Astrocyte of the hippocampus (primary cell): Measurements from ENCODE around the gene COL4A4.

Source experiments
- DNase-seq: peaks from one replicate; pipeline ENCODE4 v3.0.0; 2011; ENCODE audit warnings: low read depth, low spot score

The COL4A4 gene

GRCh38 chr2:227030789-227031188 lies 133.2 kb downstream of the COL4A4 start:
- no peak for DNase-seq

GRCh38 chr2:227029426-227030105 lies 134.4 kb downstream of the COL4A4 start:
- no peak for DNase-seq

- DNase-seq, result no peak
Measured at GRCh38 chr2:227025510-227025909, 138.5 kb downstream of the COL4A4 start.

- DNase-seq, result no peak
Measured at GRCh38 chr2:227022608-227023007, 141.4 kb downstream of the COL4A4 start.

GRCh38 chr2:227020416-227020815 lies 143.6 kb downstream of the COL4A4 start:
- DNase-seq, result no peak

GRCh38 chr2:227016894-227017293 lies 147.1 kb downstream of the COL4A4 start:
- DNase-seq, result no peak

GRCh38 chr2:227013881-227014280 lies 150.1 kb downstream of the COL4A4 start:
- no peak for DNase-seq

GRCh38 chr2:227013330-227013729 lies 150.7 kb downstream of the COL4A4 start:
- DNase-seq, result no peak

- peak; percentile 35 for DNase-seq
Measured at GRCh38 chr2:227010433-227010832, 153.6 kb downstream of the COL4A4 start.

GRCh38 chr2:227007940-227008339 lies 156.1 kb downstream of the COL4A4 start:
- no peak for DNase-seq

- DNase-seq, result no peak
Measured at GRCh38 chr2:227007148-227007547, 156.9 kb downstream of the COL4A4 start.

GRCh38 chr2:227006189-227006897 lies 157.7 kb downstream of the COL4A4 start:
- DNase-seq, result no peak

- no peak for DNase-seq
Measured at GRCh38 chr2:227004482-227004881, 159.5 kb downstream of the COL4A4 start.

GRCh38 chr2:227000123-227000522 lies 163.9 kb downstream of the COL4A4 start:
- DNase-seq, result no peak

- DNase-seq, result no peak
Measured at GRCh38 chr2:226999661-227000060, 164.3 kb downstream of the COL4A4 start.

- DNase-seq, result peak; percentile 56
Measured at GRCh38 chr2:226995625-226996041, 168.4 kb downstream of the COL4A4 start.

- DNase-seq, result no peak
Measured at GRCh38 chr2:226994775-226995174, 169.2 kb downstream of the COL4A4 start.

GRCh38 chr2:226993171-226993570 lies 170.8 kb downstream of the COL4A4 start:
- DNase-seq, result no peak

- DNase-seq, result no peak
Measured at GRCh38 chr2:226991663-226992062, 172.3 kb downstream of the COL4A4 start.

GRCh38 chr2:226985583-226985946 lies 178.4 kb downstream of the COL4A4 start:
- DNase-seq, result no peak

- peak; percentile 84 for DNase-seq
Measured at GRCh38 chr2:226984750-226985582, 179.0 kb downstream of the COL4A4 start.
